Measurements from ENCODE around the gene ANK2.

ANK2 gene

GRCh38 chr4:113292371-113293042, 243.1 kb downstream of the ANK2 start:
- H3K4me3 ChIP-seq (ENCODE audit: low read depth, low read length): no peak overlapping the region
- DNase-seq (ENCODE audit: low read depth): no peak
- TF ChIP-seq CTCF (IDR thresholded peaks at IDR 0.05; ENCODE audit: low read depth, low read length) (no peak), POLR2A (IDR thresholded peaks at IDR 0.05; ENCODE audit: extremely low read depth, insufficient read length) (no peak), MYC (IDR thresholded peaks at IDR 0.05; ENCODE audit: low read depth, low read length) (no peak), MAX (IDR thresholded peaks at IDR 0.05; ENCODE audit: low read depth, low read length) (no peak)

GRCh38 chr4:113293043-113293560, 243.6 kb downstream of the ANK2 start:
- DNase-seq (ENCODE audit: low read depth): no peak
- H3K4me3 ChIP-seq (ENCODE audit: low read depth, low read length): no peak overlapping the region
- TF ChIP-seq POLR2A (IDR thresholded peaks at IDR 0.05; ENCODE audit: extremely low read depth, insufficient read length) (no peak), MAX (IDR thresholded peaks at IDR 0.05; ENCODE audit: low read depth, low read length) (no peak), CTCF (IDR thresholded peaks at IDR 0.05; ENCODE audit: low read depth, low read length) (no peak), MYC (IDR thresholded peaks at IDR 0.05; ENCODE audit: low read depth, low read length) (no peak)

GRCh38 chr4:113293674-113294073, 244.2 kb downstream of the ANK2 start:
- H3K4me3 ChIP-seq (ENCODE audit: low read depth, low read length): no peak overlapping the region
- DNase-seq (ENCODE audit: low read depth): no peak
- TF ChIP-seq POLR2A (IDR thresholded peaks at IDR 0.05; ENCODE audit: extremely low read depth, insufficient read length): no peak

GRCh38 chr4:113294908-113295307, 245.5 kb downstream of the ANK2 start:
- H3K4me3 ChIP-seq (ENCODE audit: low read depth, low read length): no peak overlapping the region
- no peak for DNase-seq (ENCODE audit: low read depth)
- TF ChIP-seq MAX (IDR thresholded peaks at IDR 0.05; ENCODE audit: low read depth, low read length) (no peak), POLR2A (IDR thresholded peaks at IDR 0.05; ENCODE audit: extremely low read depth, insufficient read length) (no peak), MYC (IDR thresholded peaks at IDR 0.05; ENCODE audit: low read depth, low read length) (no peak), CTCF (IDR thresholded peaks at IDR 0.05; ENCODE audit: low read depth, low read length) (no peak)

- H3K4me3 ChIP-seq (ENCODE audit: low read depth, low read length): no peak overlapping the region
- no peak for DNase-seq (ENCODE audit: low read depth)
- TF ChIP-seq MYC (IDR thresholded peaks at IDR 0.05; ENCODE audit: low read depth, low read length) (no peak), CTCF (IDR thresholded peaks at IDR 0.05; ENCODE audit: low read depth, low read length) (no peak), POLR2A (IDR thresholded peaks at IDR 0.05; ENCODE audit: extremely low read depth, insufficient read length) (no peak), MAX (IDR thresholded peaks at IDR 0.05; ENCODE audit: low read depth, low read length) (no peak)
Observed at GRCh38 chr4:113300471-113300928, 251.0 kb downstream of the ANK2 start.

GRCh38 chr4:113302051-113302450, 252.6 kb downstream of the ANK2 start:
- no peak for DNase-seq (ENCODE audit: low read depth)
- no peak overlapping the region for H3K4me3 ChIP-seq (ENCODE audit: low read depth, low read length)
- no peak for TF ChIP-seq CTCF (IDR thresholded peaks at IDR 0.05; ENCODE audit: low read depth, low read length)
- TF ChIP-seq MAX (IDR thresholded peaks at IDR 0.05; ENCODE audit: low read depth, low read length): no peak
- TF ChIP-seq MYC (IDR thresholded peaks at IDR 0.05; ENCODE audit: low read depth, low read length): no peak
- no peak for TF ChIP-seq POLR2A (IDR thresholded peaks at IDR 0.05; ENCODE audit: extremely low read depth, insufficient read length)
